ENCODE data around the gene CT45A7.
"Not testable (repeated sequence)": the region's sequence is repeated elsewhere in the genome, so short reads cannot be mapped to it uniquely, and the experiment has no call there.

CT45A7 gene, protein sequence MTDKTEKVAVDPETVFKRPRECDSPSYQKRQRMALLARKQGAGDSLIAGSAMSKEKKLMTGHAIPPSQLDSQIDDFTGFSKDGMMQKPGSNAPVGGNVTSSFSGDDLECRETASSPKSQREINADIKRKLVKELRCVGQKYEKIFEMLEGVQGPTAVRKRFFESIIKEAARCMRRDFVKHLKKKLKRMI

DNA sequence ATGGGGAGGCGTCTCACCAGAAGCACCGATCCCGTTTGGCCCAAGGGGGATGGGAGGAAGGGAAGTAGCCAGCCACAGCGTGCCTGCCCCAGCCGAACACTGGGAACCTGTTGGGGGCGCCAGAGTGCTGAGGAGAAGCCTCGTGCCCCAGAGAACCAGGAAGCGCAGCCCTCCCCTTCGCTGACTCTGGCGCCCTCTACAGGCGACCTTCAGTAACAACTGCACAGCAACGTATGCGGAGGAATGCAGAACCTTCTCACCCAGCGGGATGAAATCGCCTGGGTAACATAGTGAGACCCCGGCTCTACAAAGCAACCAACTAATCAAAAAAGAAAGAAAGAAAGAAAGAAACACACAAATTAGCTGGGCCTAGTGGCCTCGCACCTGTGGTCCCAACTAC lies at the start of gene CT45A7:
Gene CT45A7 (minus strand): TSS at position 101 of the 400 bp plus-strand sequence. CDS start 3,747 bp downstream, outside the sequence.
- DNase-seq = not testable (repeated sequence)

DNA sequence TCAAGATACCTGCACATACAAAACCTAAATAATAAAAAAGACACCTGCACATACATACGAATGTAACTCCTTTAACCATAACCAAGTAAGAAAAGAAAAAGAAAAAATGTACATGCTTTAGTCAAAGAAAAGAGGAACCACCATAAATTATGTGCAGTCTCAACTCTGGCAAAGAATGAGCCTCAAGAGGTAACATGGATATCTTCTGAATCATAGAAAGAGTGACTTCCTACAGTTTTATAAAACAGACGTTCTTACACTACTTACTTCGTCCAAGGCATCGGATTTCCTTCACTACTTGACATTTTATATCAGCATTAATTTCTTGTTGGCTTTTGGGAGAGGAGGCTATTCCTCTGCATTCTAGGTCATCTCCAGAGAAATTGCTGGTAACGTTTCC lies 45.7 kb upstream of the CT45A7 start:
- DNase-seq = not testable (repeated sequence)

DNA sequence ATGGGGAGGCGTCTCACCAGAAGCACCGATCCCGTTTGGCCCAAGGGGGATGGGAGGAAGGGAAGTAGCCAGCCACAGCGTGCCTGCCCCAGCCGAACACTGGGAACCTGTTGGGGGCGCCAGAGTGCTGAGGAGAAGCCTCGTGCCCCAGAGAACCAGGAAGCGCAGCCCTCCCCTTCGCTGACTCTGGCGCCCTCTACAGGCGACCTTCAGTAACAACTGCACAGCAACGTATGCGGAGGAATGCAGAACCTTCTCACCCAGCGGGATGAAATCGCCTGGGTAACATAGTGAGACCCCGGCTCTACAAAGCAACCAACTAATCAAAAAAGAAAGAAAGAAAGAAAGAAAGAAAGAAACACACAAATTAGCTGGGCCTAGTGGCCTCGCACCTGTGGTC lies 34.6 kb upstream of the CT45A7 start, which contains the start of gene CT45A9:
Gene CT45A9 (minus strand): TSS at position 101 of the 400 bp plus-strand sequence. CDS start 3,751 bp downstream, outside the sequence.
- not testable (repeated sequence) for DNase-seq

DNA sequence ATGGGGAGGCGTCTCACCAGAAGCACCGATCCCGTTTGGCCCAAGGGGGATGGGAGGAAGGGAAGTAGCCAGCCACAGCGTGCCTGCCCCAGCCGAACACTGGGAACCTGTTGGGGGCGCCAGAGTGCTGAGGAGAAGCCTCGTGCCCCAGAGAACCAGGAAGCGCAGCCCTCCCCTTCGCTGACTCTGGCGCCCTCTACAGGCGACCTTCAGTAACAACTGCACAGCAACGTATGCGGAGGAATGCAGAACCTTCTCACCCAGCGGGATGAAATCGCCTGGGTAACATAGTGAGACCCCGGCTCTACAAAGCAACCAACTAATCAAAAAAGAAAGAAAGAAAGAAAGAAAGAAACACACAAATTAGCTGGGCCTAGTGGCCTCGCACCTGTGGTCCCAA lies 17.4 kb upstream of the CT45A7 start, which contains the start of gene CT45A8:
Gene CT45A8 (minus strand): TSS at position 101 of the 400 bp plus-strand sequence. CDS start 3,755 bp downstream, outside the sequence.
- not testable (repeated sequence) for DNase-seq

DNA sequence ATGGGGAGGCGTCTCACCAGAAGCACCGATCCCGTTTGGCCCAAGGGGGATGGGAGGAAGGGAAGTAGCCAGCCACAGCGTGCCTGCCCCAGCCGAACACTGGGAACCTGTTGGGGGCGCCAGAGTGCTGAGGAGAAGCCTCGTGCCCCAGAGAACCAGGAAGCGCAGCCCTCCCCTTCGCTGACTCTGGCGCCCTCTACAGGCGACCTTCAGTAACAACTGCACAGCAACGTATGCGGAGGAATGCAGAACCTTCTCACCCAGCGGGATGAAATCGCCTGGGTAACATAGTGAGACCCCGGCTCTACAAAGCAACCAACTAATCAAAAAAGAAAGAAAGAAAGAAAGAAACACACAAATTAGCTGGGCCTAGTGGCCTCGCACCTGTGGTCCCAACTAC lies 17.2 kb downstream of the CT45A7 start, which contains the start of gene CT45A2:
Gene CT45A2 (minus strand): TSS at position 101 of the 400 bp plus-strand sequence. CDS start 3,747 bp downstream, outside the sequence.
- DNase-seq = not testable (repeated sequence)

DNA sequence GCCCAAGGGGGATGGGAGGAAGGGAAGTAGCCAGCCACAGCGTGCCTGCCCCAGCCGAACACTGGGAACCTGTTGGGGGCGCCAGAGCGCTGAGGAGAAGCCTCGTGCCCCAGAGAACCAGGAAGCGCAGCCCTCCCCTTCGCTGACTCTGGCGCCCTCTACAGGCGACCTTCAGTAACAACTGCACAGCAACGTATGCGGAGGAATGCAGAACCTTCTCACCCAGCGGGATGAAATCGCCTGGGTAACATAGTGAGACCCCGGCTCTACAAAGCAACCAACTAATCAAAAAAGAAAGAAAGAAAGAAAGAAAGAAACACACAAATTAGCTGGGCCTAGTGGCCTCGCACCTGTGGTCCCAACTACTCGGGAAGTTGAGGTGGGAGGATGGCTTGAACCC lies 34.4 kb downstream of the CT45A7 start, which contains the start of gene CT45A6:
Gene CT45A6 (minus strand): TSS at position 101 of the 400 bp plus-strand sequence. CDS start 3,794 bp downstream, outside the sequence.
- DNase-seq = not testable (repeated sequence)

DNA sequence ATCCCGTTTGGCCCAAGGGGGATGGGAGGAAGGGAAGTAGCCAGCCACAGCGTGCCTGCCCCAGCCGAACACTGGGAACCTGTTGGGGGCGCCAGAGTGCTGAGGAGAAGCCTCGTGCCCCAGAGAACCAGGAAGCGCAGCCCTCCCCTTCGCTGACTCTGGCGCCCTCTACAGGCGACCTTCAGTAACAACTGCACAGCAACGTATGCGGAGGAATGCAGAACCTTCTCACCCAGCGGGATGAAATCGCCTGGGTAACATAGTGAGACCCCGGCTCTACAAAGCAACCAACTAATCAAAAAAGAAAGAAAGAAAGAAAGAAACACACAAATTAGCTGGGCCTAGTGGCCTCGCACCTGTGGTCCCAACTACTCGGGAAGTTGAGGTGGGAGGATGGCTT lies 51.7 kb downstream of the CT45A7 start, which contains the start of gene CT45A5:
Gene CT45A5 (minus strand): TSS at position 101 of the 400 bp plus-strand sequence. CDS start 3,774 bp downstream, outside the sequence.
- DNase-seq = not testable (repeated sequence)

All from SW 1271 (cell line).